ENCODE data around the gene SLC9A9.
A peak's percentile ranks its signal among the peaks of the same experiment; 100 is the strongest.
"Not testable (repeated sequence)": the region's sequence is repeated elsewhere in the genome, so short reads cannot be mapped to it uniquely, and the experiment has no call there.

Gene SLC9A9

GRCh38 chr3:143847787-143848631 is at the start of gene SLC9A9:
Gene SLC9A9 (minus strand): TSS chr3:143848468. CDS start chr3:143848322, 146 bp downstream.
- DNase-seq: peak; percentile 58

- DNase-seq: no peak
Observed at GRCh38 chr3:143897576-143898295, 49.5 kb upstream of the SLC9A9 start.

GRCh38 chr3:143896486-143896885 is 48.2 kb upstream of the SLC9A9 start:
- no peak for DNase-seq

GRCh38 chr3:143895805-143896204 is 47.5 kb upstream of the SLC9A9 start:
- DNase-seq: peak; percentile 51

GRCh38 chr3:143888846-143889245 is 40.6 kb upstream of the SLC9A9 start:
- no peak for DNase-seq

- no peak for DNase-seq
Observed at GRCh38 chr3:143888166-143888565, 39.9 kb upstream of the SLC9A9 start.

- DNase-seq: peak; percentile 49
Observed at GRCh38 chr3:143885780-143886427, 37.6 kb upstream of the SLC9A9 start.

GRCh38 chr3:143884861-143885260 is 36.6 kb upstream of the SLC9A9 start:
- no peak for DNase-seq

- no peak for DNase-seq
Observed at GRCh38 chr3:143883151-143883550, 34.9 kb upstream of the SLC9A9 start.

- no peak for DNase-seq
Observed at GRCh38 chr3:143881095-143881494, 32.8 kb upstream of the SLC9A9 start.

GRCh38 chr3:143875546-143875945 is 27.3 kb upstream of the SLC9A9 start:
- DNase-seq: no peak

GRCh38 chr3:143873553-143873952 is 25.3 kb upstream of the SLC9A9 start:
- not testable (repeated sequence) for DNase-seq

- no peak for DNase-seq
Observed at GRCh38 chr3:143865302-143865701, 17.0 kb upstream of the SLC9A9 start.

GRCh38 chr3:143859465-143860203 is 11.4 kb upstream of the SLC9A9 start:
- no peak for DNase-seq

- DNase-seq: no peak
Observed at GRCh38 chr3:143856252-143856970, 8.1 kb upstream of the SLC9A9 start.

GRCh38 chr3:143855183-143855582 is 6.9 kb upstream of the SLC9A9 start:
- no peak for DNase-seq

GRCh38 chr3:143851331-143852017 is 3.2 kb upstream of the SLC9A9 start:
- DNase-seq: no peak

GRCh38 chr3:143850877-143851276 is 2.6 kb upstream of the SLC9A9 start:
- DNase-seq: no peak

- no peak for DNase-seq
Observed at GRCh38 chr3:143849854-143850549, 1.7 kb upstream of the SLC9A9 start.

- no peak for DNase-seq
Observed at GRCh38 chr3:143848704-143849103, 436 bp upstream of the SLC9A9 start.

GRCh38 chr3:143843587-143843986 is 4.7 kb downstream of the SLC9A9 start:
- no peak for DNase-seq
